CD14-positive monocyte (primary cell): Measurements from ENCODE around the gene ELK1. TPM values are rescaled to one million over a fixed set of nuclear protein-coding genes. Genes with fewer than 3 reads are reported as not detected.

ENCODE experiments used
- DNase-seq, 3 donors: peaks; one replicate each; pipeline ENCODE4 v3.0.0-alpha.2; 2011 to 2022
- H2AFZ ChIP-seq: 2 replicates; pipeline ENCODE4 v1.6.0; 2012; ENCODE audit warnings: mild to moderate bottlenecking, low read depth, low read length, inconsistent platforms; ENCODE audit not compliant: insufficient read depth, poor library complexity, severe bottlenecking
- H3K27ac ChIP-seq, 2 donors: 1 replicate in 1 of 2; 2 replicates in 1 of 2; pipeline ENCODE4 v1.5.1; 2012 to 2013; ENCODE audit warnings: low read length in 2 of 2, control low read depth in 1 of 2, inconsistent platforms in 1 of 2, low read depth in 1 of 2, mild to moderate bottlenecking in 1 of 2
- H3K27me3 ChIP-seq, 2 donors: one replicate each; pipeline versions ENCODE4 v1.6.0 to v1.6.1; 2011 to 2013; ENCODE audit warnings: low read length in 2 of 2; ENCODE audit not compliant: control insufficient read depth in 2 of 2, insufficient read depth in 2 of 2
- H3K36me3 ChIP-seq, 2 donors: replicated peaks in 1 of 2; 1 replicate in 1 of 2; 2 replicates in 1 of 2; pipeline versions ENCODE4 v1.5.1 to v1.6.1; 2012 to 2013; ENCODE audit warnings: low read length in 2 of 2, control low read depth in 1 of 2, inconsistent platforms in 1 of 2, mild to moderate bottlenecking in 1 of 2; ENCODE audit not compliant: insufficient read depth in 2 of 2, control insufficient read depth in 1 of 2
- H3K4me1 ChIP-seq, 2 donors: 1 replicate in 1 of 2; 2 replicates in 1 of 2; pipeline versions ENCODE4 v1.5.1 to v1.6.1; 2012 to 2013; ENCODE audit warnings: low read length in 2 of 2, control low read depth in 1 of 2, inconsistent platforms in 1 of 2, mild to moderate bottlenecking in 1 of 2, moderate library complexity in 1 of 2; ENCODE audit not compliant: insufficient read depth in 2 of 2, control insufficient read depth in 1 of 2
- H3K4me2 ChIP-seq: replicated peaks from 2 replicates; pipeline ENCODE3; 2012; ENCODE audit warnings: low read length, moderate library complexity, mild to moderate bottlenecking; ENCODE audit not compliant: poor library complexity, severe bottlenecking; ENCODE audit errors: extremely low read depth
- H3K4me3 ChIP-seq, 3 experiments: fragments of 200-600 bp in 1 of 3; sonication (generic) in 1 of 3; replicated peaks in 1 of 3; 1 replicate in 2 of 3; 2 replicates in 1 of 3; pipeline ENCODE4 v1.5.1; 2011 to 2013; ENCODE audit warnings: low read length in 3 of 3, mild to moderate bottlenecking in 3 of 3, control low read depth in 2 of 3, low read depth in 2 of 3, inconsistent platforms in 1 of 3, moderate library complexity in 1 of 3
- H3K79me2 ChIP-seq: 2 replicates; pipeline ENCODE4 v1.6.0; 2012; ENCODE audit warnings: mild to moderate bottlenecking, control low read depth, inconsistent platforms, low read length, moderate library complexity; ENCODE audit not compliant: insufficient read depth
- H3K9ac ChIP-seq: 2 replicates; pipeline ENCODE4 v1.6.0; 2017; ENCODE audit warnings: low read length, mild to moderate bottlenecking; ENCODE audit not compliant: insufficient read depth, poor library complexity, severe bottlenecking
- H3K9me3 ChIP-seq, 2 donors: replicated peaks in 1 of 2; 1 replicate in 1 of 2; 2 replicates in 1 of 2; pipeline versions ENCODE4 v1.5.1 to v1.6.1; 2012 to 2013; ENCODE audit warnings: low read length in 2 of 2, control low read depth in 1 of 2; ENCODE audit not compliant: control insufficient read depth in 1 of 2, insufficient read depth in 1 of 2
- H4K20me1 ChIP-seq: 2 replicates; pipeline ENCODE4 v1.6.0; 2012; ENCODE audit warnings: mild to moderate bottlenecking, low read length, control low read depth, moderate library complexity; ENCODE audit not compliant: insufficient read depth
- H3K27ac Mint-ChIP-seq, 7 donors: one replicate each; pipeline ENCODE4 v1.8.0; 2020; ENCODE audit warnings: mild to moderate bottlenecking in 7 of 7, mixed read lengths in 7 of 7, moderate library complexity in 6 of 7, inconsistent platforms in 2 of 7
- H3K27me3 Mint-ChIP-seq, 3 donors: one replicate each; pipeline ENCODE4 v1.8.0; 2021 to 2022; ENCODE audit warnings: low read depth in 3 of 3, mild to moderate bottlenecking in 3 of 3, mixed read lengths in 3 of 3, moderate library complexity in 3 of 3, inconsistent platforms in 1 of 3
- H3K36me3 Mint-ChIP-seq, 2 donors: one replicate each; pipeline ENCODE4 v1.8.0; 2020; ENCODE audit warnings: mixed read lengths in 2 of 2, inconsistent platforms in 1 of 2, mild to moderate bottlenecking in 1 of 2
- H3K4me1 Mint-ChIP-seq: one replicate; pipeline ENCODE4 v1.8.0; 2020; ENCODE audit warnings: mild to moderate bottlenecking, mixed read lengths
- H3K4me3 Mint-ChIP-seq, 2 donors: one replicate each; pipeline ENCODE4 v1.8.0; 2020; ENCODE audit warnings: mild to moderate bottlenecking in 2 of 2, mixed read lengths in 2 of 2, moderate library complexity in 1 of 2
- H3K9me3 Mint-ChIP-seq, 7 donors: one replicate each; pipeline ENCODE4 v1.8.0; 2020 to 2022; ENCODE audit warnings: mixed read lengths in 7 of 7, mild to moderate bottlenecking in 6 of 7, moderate library complexity in 6 of 7, inconsistent platforms in 2 of 7
- CTCF ChIP-seq: fragments of 200-600 bp; IDR thresholded peaks from one replicate; pipeline ENCODE4 v1.8.0; 2022; ENCODE audit warnings: antibody characterized with exemption, mild to moderate bottlenecking
- WGBS: methylation state at CpG from one replicate; pipeline ENCODE4 v1.1.5; 2013; ENCODE audit warnings: missing lambda C conversion rate; ENCODE audit not compliant: insufficient coverage; 5-methylcytosine and 5-hydroxymethylcytosine counted together
- intact Hi-C, 2 donors: fragments of 100-400 bp; cut with micrococcal nuclease; formaldehyde crosslinking; loops; one replicate each; pipeline versions ENCODE4 v1.15.0 to v1.15.1; 2023
- polyA plus RNA-seq, 3 donors: library from polyadenylated mRNA; depleted of rRNA in 1 of 3; unstranded in 2 of 3; stranded (reverse) in 1 of 3; fragments of 300-500 nt in 2 of 3; fragments of >200 nt in 1 of 3; fragmentation: Illumina TruSeq in 2 of 3; gene quantifications; 1 replicate in 2 of 3; 2 replicates in 1 of 3; pipeline ENCODE4 v1.2.3, GENCODE V29; 2012 to 2021

The ELK1 gene
- polyA plus RNA-seq, 3 donors: 9.5 to 11.9 (median 10.7) TPM

- WGBS: 95% methylated on average over 2 of the region's 6 CpGs
- peaks cover under 1 to 6% of the 10 kb centered on the region in 2 donors for H3K36me3 ChIP-seq
- peaks cover 0 to 8% (median 6%) of the 10 kb centered on the region in 7 donors for H3K9me3 Mint-ChIP-seq
- peak overlapping the region in 1 of 7 donors; percentile 46 for H3K27ac Mint-ChIP-seq
- no peak overlapping the region for H3K4me3 Mint-ChIP-seq
- H2AFZ ChIP-seq: no peak overlapping the region
- H3K9ac ChIP-seq: no peak overlapping the region
- H4K20me1 ChIP-seq: peaks cover 3% of the 10 kb centered on the region
- H3K4me2 ChIP-seq: no peak overlapping the region
- no peak overlapping the region for H3K4me3 ChIP-seq
- H3K4me1 Mint-ChIP-seq: peaks cover 38% of the 10 kb centered on the region
- H3K27ac ChIP-seq: no peak overlapping the region
- H3K4me1 ChIP-seq: peaks cover 31 to 32% of the 10 kb centered on the region in 2 donors
- H3K79me2 ChIP-seq: peaks cover 16% of the 10 kb centered on the region
- intact Hi-C loops: loop anchor here in 1 of 2 donors (10.0 kb wide), 1 partner anchor 452 kb away; the partner anchor contains the start of gene UBA1
- peaks cover 0 to 1% (median 0%) of the 10 kb centered on the region in 3 donors for H3K27me3 Mint-ChIP-seq
- no peaks in the 10 kb centered on the region for H3K9me3 ChIP-seq
- H3K27me3 ChIP-seq: no peaks in the 10 kb centered on the region
- H3K36me3 Mint-ChIP-seq: peaks cover 8 to 17% of the 10 kb centered on the region in 2 donors
- no peak for TF ChIP-seq CTCF
- no peak for DNase-seq
Observed at GRCh38 chrX:47646636-47647035, 3.7 kb downstream of the ELK1 start.

- Histone ChIP-seq H3K36me3 (peaks cover 12 to 16% of the 10 kb centered on the region in 2 donors), H3K4me2 (no peak overlapping the region), H3K9me3 (no peaks in the 10 kb centered on the region), H3K79me2 (peaks cover 16% of the 10 kb centered on the region), H3K27ac (no peak overlapping the region), H3K9ac (no peak overlapping the region), H3K4me3 (no peak overlapping the region), H3K27me3 (no peaks in the 10 kb centered on the region), H3K4me1 (peaks cover 22 to 25% of the 10 kb centered on the region in 2 donors), H2AFZ (no peak overlapping the region), H4K20me1 (peaks cover 3% of the 10 kb centered on the region)
- no peak for TF ChIP-seq CTCF
- WGBS: 83% methylated on average over 4 of the region's 10 CpGs
- Mint-ChIP-seq H3K4me1 (peaks cover 30% of the 10 kb centered on the region), H3K27me3 (peaks cover 0 to 1% (median 0%) of the 10 kb centered on the region in 3 donors), H3K9me3 (peaks cover 0 to 12% (median 2%) of the 10 kb centered on the region in 7 donors), H3K27ac (peak overlapping the region in 1 of 7 donors; percentile 46), H3K36me3 (peaks cover 19 to 26% of the 10 kb centered on the region in 2 donors), H3K4me3 (no peak overlapping the region)
- DNase-seq: no peak
- intact Hi-C loops: loop anchor here in 1 of 2 donors (10.0 kb wide), 1 partner anchor 451 kb away; the partner anchor contains the start of gene UBA1
Observed at GRCh38 chrX:47645530-47645929, 4.8 kb downstream of the ELK1 start.
